GM21528 (cell line): ENCODE measurements around the gene GRHL1.
"Not testable (repeated sequence)": the region's sequence is repeated elsewhere in the genome, so short reads cannot be mapped to it uniquely, and the experiment has no call there.

Source experiments
- ATAC-seq: cut with Tn5 transposase; IDR thresholded peaks from one replicate; pipeline ENCODE4 v1.9.1; 2021; ENCODE audit warnings: mild to moderate bottlenecking, moderate library complexity; ENCODE audit not compliant: unreplicated experiment, low FRiP score

The GRHL1 gene

GRCh38 chr2:9951522-9952285, at the start of gene GRHL1:
Gene GRHL1, plus strand, starts transcription at chr2:9951693. Its CDS starts 141 bp downstream, at chr2:9951834.
- peak; percentile 96 for ATAC-seq

- no peak for ATAC-seq
Observed at GRCh38 chr2:9905413-9905812, 46.1 kb upstream of the GRHL1 start.

- no peak for ATAC-seq
Observed at GRCh38 chr2:9907402-9907801, 44.1 kb upstream of the GRHL1 start.

GRCh38 chr2:9908639-9909038, 42.9 kb upstream of the GRHL1 start:
- ATAC-seq = no peak

GRCh38 chr2:9909106-9909505, 42.4 kb upstream of the GRHL1 start:
- ATAC-seq = no peak

GRCh38 chr2:9910699-9911098, 40.8 kb upstream of the GRHL1 start:
- ATAC-seq = no peak

- no peak for ATAC-seq
Observed at GRCh38 chr2:9912468-9912867, 39.0 kb upstream of the GRHL1 start.

- ATAC-seq = peak; percentile 88
Observed at GRCh38 chr2:9914384-9915065, 37.0 kb upstream of the GRHL1 start.

- no peak for ATAC-seq
Observed at GRCh38 chr2:9918275-9918674, 33.2 kb upstream of the GRHL1 start.

GRCh38 chr2:9919512-9919911, 32.0 kb upstream of the GRHL1 start:
- no peak for ATAC-seq

- ATAC-seq = not testable (repeated sequence)
Observed at GRCh38 chr2:9927020-9927419, 24.5 kb upstream of the GRHL1 start.

- ATAC-seq = no peak
Observed at GRCh38 chr2:9937258-9937657, 14.2 kb upstream of the GRHL1 start.

GRCh38 chr2:9937968-9938367, 13.5 kb upstream of the GRHL1 start:
- ATAC-seq = no peak

- ATAC-seq = no peak
Observed at GRCh38 chr2:9939587-9940485, 11.7 kb upstream of the GRHL1 start.

GRCh38 chr2:9941196-9941995, 10.1 kb upstream of the GRHL1 start:
- no peak for ATAC-seq

- no peak for ATAC-seq
Observed at GRCh38 chr2:9941996-9942390, 9.5 kb upstream of the GRHL1 start.

- ATAC-seq = no peak
Observed at GRCh38 chr2:9944330-9944758, 7.1 kb upstream of the GRHL1 start.

GRCh38 chr2:9945596-9945995, 5.9 kb upstream of the GRHL1 start:
- ATAC-seq = no peak

- ATAC-seq = no peak
Observed at GRCh38 chr2:9946076-9946475, 5.4 kb upstream of the GRHL1 start.

GRCh38 chr2:9946818-9947217, 4.7 kb upstream of the GRHL1 start:
- no peak for ATAC-seq
